GF-D8 (cell line): ENCODE data around the gene UNC93A.

Experiments
- DNase-seq: peaks from one replicate; lab custom pipeline; 2025; lab: John Stamatoyannopoulos, UW

Gene UNC93A

GRCh38 chr6:167293088-167293589 lies 2.0 kb downstream of the UNC93A start:
- no peak for DNase-seq

- no peak for DNase-seq
Measured at GRCh38 chr6:167293590-167294091, 2.5 kb downstream of the UNC93A start.

GRCh38 chr6:167294241-167294640 lies 3.1 kb downstream of the UNC93A start:
- no peak for DNase-seq

- no peak for DNase-seq
Measured at GRCh38 chr6:167294651-167295494, 3.8 kb downstream of the UNC93A start.

- DNase-seq, result no peak
Measured at GRCh38 chr6:167295495-167296292, 4.6 kb downstream of the UNC93A start.

- no peak for DNase-seq
Measured at GRCh38 chr6:167296293-167296690, 5.2 kb downstream of the UNC93A start.

- DNase-seq, result no peak
Measured at GRCh38 chr6:167296902-167297301, 5.8 kb downstream of the UNC93A start.

- DNase-seq, result no peak
Measured at GRCh38 chr6:167298127-167298526, 7.0 kb downstream of the UNC93A start.

- no peak for DNase-seq
Measured at GRCh38 chr6:167299641-167300308, 8.7 kb downstream of the UNC93A start.

- DNase-seq, result no peak
Measured at GRCh38 chr6:167300902-167301777, 10.0 kb downstream of the UNC93A start.

GRCh38 chr6:167302074-167302473 lies 11.0 kb downstream of the UNC93A start:
- no peak for DNase-seq

- no peak for DNase-seq
Measured at GRCh38 chr6:167302796-167303195, 11.7 kb downstream of the UNC93A start.

- DNase-seq, result no peak
Measured at GRCh38 chr6:167303675-167304625, 12.8 kb downstream of the UNC93A start.

- DNase-seq, result no peak
Measured at GRCh38 chr6:167304912-167305311, 13.8 kb downstream of the UNC93A start.

GRCh38 chr6:167305796-167306195 lies 14.7 kb downstream of the UNC93A start:
- DNase-seq, result no peak

- no peak for DNase-seq
Measured at GRCh38 chr6:167306401-167306998, 15.4 kb downstream of the UNC93A start.

- no peak for DNase-seq
Measured at GRCh38 chr6:167307342-167307955, 16.3 kb downstream of the UNC93A start.

GRCh38 chr6:167308207-167308606 lies 17.1 kb downstream of the UNC93A start:
- DNase-seq, result no peak
